Cerebellar nuclear complex (tissue), 1 donor: ENCODE measurements around the gene P2RX5.
"Not testable (repeated sequence)": the region's sequence is repeated elsewhere in the genome, so short reads cannot be mapped to it uniquely, and the experiment has no call there.

Experiments used
- DNase-seq, 2 experiments: peaks; one replicate each; lab custom pipeline; 2025; lab: John Stamatoyannopoulos, UW

The P2RX5 gene

DNA sequence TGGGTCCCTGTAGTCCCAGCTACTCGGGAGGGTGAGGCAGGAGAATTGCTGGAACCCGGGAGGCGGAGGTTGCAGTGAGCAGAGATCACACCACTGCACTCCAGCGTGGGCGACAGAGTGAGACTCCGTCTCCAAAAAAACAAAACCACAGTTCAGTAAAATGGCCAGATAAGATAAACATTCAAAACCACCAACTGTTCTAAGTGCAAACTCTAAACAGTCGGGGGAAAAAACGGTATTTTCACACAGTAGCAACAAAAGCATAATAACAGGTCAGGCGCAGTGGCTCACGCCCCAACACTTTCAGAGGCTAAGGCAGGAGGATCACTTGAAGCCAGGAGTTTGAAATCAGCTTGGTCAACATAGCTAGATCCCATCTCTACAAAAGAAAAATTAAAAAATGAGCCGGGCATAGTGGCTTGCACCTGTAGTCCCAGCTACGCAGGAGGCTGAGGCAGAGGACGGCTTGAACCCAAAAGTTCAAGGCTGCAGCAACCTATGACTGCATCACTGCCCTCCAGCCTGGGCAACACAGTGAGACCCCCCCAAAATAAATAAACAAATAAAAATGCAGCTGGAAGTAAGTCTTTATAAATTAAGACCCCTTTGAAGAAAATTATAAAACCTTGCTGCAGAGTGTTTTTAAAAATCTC is 17.0 kb upstream of the P2RX5 start:
- no peak for DNase-seq

DNA sequence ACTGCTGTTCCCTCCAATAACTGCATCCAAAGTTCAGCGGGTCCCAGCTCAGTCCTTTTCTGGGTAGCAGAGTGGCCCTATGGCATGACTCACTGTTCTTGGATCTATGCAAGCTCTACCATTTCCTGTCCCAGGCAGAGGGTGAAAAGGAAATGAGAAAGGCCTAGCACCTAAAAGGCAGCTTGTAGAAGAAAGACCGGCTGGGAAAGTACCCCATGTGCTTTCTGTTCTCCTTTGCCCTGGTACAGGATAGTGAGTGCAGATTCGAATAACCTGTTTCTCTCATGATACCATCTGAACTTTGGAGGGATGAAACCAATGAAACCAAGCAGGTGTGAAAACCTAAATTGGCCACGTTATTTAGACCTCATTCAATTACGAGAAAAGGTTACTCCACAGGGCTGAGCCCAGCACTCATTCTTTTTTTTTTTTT is 15.0 kb upstream of the P2RX5 start:
- DNase-seq, result no peak

DNA sequence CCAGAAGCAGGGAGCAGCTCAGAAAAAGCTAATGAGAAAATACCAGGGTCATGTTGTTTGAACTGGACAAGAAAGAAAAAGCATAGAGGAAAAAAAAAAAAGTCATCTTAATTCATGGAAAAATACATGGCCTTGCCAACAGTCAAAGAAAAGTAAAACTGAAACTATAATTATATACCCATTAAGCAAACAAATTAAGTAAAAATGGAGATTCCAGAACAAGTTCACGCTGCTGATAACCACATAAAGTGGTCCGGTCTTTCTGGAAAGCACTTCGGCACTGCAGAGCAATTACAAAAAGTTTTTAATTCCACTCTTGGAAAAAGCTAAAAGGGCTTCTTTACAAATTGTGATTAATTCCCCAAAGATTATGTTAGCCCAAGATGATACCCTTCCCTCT is 12.4 kb upstream of the P2RX5 start:
- no peak for DNase-seq

DNA sequence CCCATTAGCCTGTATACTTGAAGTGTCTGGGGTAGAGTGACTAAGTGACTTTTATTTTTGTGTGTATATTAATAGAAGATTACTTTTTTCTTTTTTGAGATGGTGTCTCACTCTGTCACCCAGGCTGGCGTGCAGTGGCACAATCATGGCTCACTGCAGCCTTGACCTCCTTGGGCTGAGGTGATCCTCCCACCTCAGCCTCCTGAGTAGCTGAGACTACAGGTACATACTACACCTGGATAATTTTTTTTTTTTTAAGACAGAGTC is 9.7 kb upstream of the P2RX5 start:
- DNase-seq, result not testable (repeated sequence)

DNA sequence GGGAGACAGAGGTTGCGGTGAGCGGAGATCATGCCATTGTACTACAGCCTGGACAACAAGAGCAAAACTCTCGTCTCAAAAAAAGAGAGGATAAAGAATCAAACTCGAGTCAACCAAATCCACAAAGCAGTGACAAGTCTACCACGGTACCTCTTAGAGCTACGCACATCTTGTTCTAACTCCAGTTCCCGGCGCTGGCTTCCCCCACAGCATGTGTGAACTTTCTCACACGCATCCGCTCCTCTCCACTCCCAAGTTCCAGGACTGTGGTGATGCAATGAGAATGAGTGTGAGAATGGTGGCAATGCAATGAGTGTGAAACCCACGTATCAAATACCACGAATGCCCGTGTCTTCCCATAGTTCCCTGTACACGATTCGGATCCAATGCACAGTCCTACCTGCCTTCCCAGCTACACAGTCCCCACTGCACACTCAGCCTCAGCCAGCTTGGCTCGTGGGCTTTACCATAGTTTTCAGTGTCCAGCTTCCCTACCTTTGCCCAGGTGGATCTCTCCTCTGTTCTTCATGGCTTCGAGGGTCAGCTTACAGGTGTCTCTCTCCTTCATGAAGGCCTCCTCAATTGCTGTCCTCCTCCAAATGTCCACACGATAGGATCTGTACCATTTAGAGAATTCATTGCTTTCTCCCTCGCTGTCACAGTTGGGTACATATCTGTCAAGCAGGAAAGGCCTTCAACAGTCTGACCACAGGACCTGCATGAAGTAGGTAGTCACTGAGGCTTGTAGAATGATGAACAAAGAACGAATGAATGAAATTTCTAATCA is 9.2 kb upstream of the P2RX5 start:
- DNase-seq, result no peak

DNA sequence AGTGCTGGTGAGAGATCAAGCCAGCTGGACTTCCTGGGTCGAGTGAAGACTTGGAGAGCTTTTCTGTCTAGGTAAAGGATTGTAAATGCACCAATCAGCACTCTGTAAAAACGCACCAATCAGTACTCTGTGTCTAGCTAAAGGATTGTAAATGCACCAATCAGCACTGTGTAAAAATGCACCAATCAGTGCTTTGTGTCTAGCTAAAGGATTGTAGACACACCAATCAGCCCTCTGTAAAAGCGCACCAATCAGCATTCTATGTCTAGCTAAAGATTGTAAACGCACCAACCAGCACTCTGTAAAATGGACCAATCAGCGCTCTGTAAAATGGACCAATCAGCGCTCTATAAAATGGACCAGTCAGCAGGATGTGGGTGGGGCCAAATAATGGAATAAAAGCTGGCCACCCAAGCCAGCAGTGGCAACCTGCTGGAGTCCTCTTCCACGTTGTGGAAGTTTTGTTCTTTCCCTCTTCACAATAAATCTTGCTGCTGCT is 6.1 kb upstream of the P2RX5 start:
- DNase-seq, result not testable (repeated sequence)

DNA sequence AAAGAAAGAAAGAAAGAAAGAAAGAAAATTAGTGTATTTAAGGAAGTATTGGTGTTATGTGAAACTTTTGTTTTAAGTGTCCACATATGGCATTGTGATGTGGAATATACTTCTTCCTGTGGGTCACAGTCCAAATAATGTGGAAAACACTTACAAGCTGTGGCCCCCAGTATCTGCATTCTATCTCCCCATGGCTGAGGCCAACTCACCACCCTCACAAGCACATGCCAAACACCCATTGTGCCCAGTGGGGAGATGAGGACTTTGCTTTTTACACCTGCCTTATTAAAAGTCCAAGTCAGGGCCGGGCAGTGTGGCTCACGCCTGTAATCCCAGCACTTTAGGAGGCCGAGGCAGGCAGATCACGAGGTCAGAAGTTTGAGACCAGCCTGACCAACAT is 4.0 kb upstream of the P2RX5 start:
- no peak for DNase-seq

DNA sequence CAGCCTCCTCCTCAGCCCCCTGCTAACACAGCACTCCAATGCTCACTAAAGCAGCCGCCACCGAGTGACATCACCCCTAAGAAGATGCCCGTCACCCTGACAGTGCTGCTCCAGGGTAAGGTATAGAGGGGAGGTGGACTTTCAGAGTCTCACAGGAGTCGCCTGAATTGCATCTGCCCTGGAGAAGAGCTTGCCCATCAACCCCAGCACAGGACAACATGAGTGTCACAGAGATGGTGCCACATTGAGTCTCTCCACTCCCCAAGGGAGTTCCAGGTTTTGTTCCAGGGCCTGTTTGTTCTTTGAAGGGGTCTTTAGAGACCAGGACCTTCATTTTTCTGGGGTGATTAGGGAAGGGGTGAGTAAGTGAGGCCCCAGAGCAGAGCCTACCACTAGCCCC is 2.2 kb upstream of the P2RX5 start:
- DNase-seq, result no peak

DNA sequence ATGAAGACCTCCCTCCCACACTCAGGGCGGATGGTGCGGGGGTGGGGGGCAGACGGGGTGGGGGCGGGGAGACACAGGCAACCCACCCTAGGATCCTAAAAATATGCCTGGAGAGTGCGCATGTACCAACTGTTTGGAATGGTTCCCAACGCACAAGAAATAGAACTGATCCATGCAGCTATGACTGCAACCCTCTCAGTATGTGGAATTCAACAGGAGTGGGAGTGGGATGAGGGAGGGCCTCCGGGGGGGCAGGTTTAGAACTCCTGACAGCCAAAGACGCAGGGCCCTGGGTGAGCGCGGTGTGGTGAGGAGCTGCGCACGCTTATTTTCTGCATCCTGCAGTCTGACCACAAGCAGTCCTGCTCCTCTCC is 1.1 kb upstream of the P2RX5 start:
- DNase-seq, result no peak

DNA sequence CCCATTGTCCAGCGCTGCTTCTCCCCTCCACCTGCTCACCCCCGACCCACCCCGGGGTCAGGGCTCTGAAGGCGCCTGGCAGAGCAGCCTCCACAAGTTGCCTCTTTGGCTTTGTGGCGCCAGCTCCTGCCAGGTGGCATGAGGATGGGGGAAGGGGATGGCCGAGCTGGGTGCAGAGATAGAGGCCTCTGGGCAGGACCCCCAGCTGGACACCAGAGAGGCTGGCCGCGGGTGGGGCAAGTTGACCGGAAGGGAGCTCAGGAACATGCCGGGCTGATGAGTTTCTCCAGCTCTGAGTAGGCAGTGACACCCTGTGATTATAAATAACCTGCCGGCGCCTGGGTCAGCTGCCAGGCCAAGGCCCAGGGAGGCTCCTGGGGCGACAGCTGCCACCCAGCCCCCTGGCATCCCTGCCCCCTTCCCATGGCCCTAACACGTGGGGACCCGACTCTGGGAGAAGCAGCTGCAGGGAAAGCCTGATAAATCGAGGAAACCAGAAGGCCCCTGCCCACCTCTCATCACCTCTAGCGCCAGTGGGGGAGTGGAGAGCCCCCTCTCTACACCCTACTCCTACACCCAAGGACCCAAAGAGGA is 729 bp downstream of the P2RX5 start:
- DNase-seq, result no peak

DNA sequence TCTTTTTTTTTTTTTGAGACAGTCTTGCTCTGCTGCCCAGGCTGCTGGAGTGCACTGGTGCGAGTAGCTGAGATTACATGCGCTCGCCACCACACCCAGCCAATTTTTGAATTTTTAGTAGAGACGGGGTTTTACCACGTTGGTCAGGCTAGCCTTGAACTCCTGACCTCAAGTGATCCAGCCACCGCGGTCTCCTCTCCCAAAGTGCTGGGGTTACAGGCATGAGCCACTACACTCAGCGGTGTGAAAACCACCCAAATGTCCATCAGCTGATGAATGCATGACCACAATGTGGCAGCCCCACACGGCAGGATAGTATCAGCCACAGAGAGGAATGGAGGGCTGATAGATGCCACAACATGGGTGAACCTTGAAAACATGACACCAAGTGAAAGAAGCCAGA is 2.1 kb downstream of the P2RX5 start:
- no peak for DNase-seq

DNA sequence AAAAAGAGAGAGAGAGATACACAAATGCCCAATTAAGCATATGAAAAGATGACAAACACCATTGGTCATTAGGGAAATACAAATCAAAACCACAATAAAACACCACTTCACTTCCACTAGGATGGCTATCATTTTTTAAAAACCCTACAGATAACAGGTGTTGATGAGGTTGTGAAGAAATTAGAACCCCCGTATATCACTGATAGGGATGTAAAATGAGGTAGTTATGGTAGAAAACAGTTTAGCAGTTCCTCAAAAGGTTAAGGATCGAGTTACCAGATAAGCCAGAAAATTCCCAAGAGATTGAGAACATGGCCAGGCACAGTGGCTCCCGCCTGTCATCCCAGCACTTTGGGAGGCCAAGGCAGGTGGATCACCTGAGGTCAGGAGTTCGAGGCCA is 2.8 kb downstream of the P2RX5 start:
- DNase-seq, result no peak

DNA sequence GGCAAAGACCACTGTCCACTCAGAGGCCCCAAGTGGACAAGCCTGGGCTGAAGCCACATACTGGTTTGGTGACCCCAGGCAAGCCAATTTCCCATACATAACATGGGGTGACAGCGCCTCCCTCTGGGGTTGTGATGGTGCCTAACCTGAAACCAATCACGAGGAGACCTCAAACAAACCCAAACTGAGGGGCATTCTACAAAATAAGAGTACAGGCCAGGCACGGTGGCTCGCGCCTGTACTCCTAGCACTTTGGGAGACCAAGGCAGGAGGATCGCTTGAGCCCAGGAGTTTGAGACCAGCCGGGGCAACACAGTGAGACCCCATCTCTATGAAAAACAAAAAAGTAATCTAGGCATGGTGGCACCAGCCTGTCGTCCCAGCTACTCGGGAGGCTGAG is 3.6 kb downstream of the P2RX5 start:
- DNase-seq, result no peak

DNA sequence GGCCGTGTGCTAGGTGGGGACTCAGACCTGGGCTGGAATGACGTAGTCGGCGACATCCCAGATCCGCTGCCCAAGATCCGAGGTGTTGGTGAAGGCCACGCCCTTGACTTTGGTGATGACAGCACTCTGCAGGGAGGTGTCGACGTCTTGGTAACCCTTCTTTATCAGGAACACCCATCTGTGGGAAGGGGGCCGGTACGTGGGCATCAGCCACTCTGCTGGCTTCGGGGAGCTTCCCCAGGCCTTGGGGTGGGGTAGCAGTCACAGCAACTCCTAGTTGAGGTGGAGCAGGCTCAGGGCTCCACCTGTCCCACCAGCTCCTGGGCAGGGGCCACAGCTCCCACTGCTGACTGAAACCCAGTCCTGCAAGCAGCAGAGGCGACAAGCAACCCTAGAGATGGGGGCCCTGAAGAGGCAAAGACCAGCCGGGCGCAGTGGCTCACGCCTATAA is 4.3 kb downstream of the P2RX5 start:
- no peak for DNase-seq

DNA sequence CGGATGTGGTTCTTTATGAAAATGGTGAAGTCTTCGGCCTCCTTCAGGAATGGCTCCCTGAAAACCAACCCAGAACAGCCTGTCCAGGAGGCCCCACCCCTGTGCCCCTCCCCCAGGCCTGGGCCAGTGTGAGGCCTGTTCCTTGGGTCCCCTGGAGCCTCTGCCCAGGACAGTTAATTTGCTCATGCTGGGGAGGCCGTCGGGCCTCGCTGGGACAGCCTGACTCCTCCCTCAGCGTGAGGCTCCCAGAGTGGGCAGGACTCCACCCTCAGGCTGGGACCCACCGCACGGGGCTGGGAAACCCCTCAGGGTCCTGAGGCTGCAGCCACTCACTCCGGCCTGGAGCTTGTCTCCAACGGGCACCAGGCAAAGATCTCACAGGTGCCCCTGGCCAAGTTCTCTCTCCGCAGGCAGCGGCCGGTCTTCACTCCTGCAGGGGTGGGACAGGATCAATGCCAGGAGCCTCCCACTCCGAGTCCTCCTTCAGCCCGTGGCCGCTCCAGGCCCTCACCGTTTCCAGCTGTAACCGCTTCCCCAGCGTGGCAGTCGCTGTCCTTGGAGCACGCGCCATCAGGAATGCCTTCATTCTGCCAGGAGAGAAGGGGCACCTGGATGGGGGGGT is 5.8 kb downstream of the P2RX5 start:
- no peak for DNase-seq

DNA sequence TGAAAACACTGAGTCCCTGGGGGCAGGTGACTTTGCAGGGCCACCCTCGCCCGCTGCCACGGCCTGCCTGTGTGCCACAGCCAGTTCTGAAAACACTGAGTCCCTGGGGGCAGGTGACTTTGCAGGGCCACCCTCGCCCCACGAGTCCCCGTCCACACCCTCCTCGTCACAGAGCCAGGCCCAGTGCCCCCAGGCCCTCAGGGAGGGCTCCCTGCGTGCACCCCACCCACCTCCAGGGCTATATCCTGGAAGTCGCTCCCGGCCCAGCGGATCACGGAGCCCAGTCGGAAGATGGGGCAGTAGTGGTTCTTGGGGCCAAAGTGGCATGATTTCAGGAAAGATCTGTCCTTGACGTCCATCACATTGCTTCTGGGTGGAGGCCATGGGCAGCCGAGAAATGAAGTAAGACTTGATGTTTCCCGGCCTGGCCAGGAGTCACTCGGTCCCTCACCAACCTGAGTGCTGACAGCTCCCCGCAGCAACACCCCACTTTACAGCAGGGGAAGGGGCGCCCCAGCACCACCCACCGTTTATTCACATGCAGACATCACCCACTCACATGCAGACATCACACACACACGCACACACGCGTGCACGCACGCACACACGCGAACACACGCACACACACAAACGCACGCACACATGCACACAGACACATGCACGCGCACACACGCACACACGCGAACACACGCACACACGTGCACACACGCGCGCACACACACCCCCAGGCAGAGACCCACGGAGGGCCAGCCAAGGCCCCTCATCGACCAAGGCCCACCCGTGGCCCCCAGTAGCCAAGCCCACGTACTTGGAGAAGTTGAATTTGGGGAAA is 6.5 kb downstream of the P2RX5 start:
- DNase-seq, result no peak

DNA sequence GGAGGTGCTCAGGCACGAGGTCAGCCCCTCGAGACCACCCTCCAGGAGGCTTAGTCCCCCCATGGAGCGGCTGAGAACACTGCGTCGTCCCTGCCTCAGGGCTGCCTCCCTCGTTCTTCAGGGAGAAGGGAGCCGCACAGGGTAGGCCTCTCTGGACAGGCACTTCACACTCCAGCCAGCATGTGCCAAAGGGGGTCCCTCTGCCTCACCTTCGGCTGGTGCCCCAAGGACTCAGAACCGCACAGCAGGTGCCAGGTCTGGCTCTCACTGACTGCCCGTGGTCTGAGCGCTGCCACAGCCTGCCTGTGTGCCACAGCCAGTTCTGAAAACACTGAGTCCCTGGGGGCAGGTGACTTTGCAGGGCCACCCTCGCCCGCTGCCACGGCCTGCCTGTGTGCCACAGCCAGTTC is 7.1 kb downstream of the P2RX5 start:
- DNase-seq, result no peak

DNA sequence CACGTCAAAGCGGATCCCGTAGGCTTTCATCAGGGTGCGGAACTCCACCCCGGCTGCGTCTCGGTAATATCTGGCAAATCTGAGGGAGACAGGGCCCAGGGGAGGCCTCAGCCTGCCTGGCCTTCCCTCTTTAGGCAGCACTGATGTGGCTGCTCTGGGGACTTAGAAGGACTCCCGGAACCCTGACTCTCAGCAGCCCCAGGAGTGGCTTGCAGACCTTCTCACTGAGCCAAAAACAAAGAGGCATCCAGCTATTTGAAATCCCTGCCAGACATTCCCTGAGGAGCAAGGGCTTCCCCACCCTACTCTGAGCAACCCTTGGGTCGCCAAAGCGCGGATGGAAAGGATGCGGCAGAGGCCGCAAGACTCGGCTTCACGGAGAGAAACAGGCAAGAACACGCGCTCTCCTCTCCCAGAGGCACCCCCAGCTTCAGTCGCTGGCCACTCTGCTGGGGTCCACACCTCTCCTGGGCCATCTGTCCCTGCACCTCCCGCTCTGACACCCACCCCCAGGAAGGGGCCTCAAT is 7.9 kb downstream of the P2RX5 start:
- no peak for DNase-seq

DNA sequence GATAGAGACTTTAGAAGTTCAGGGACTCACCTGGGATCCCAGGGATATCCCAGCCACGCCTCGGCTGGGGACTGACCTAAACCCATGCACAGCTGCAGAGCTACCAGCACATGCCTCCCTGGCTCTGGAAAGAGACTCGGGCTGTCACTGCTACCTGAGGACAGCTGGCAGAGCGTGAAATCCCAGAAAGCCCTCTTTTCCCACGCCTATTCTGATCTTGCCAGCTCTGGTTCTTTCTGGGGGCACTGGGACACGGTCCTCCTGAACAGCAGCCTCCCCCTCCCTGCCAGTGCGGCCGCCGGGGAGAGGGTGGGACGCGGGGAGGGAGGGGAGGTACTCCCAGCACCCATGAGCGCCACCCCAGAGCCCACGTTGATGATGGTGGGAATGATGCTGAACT is 10.8 kb downstream of the P2RX5 start:
- DNase-seq, result no peak

DNA sequence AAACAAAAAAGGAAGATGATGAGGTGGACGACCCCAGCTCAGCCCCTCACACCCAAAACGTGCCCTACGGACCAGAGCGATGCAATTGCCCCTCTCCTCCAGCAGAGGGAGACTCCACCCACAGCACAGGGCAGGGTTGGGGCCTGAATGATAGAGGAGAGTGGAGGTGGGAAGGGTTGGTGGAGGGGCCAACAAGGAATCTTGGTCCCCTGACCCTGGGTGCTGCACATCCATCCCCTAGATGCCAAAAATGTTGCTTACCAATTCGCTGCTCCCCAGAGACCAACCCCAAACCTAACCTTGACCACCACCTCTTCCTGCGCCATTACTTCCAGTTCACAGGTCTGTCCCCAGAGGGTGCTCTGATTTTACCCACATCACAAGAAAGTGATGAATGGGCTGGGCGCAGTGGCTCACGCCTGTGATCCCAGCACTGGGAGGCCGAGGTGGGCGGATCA is 12.9 kb downstream of the P2RX5 start:
- no peak for DNase-seq

DNA sequence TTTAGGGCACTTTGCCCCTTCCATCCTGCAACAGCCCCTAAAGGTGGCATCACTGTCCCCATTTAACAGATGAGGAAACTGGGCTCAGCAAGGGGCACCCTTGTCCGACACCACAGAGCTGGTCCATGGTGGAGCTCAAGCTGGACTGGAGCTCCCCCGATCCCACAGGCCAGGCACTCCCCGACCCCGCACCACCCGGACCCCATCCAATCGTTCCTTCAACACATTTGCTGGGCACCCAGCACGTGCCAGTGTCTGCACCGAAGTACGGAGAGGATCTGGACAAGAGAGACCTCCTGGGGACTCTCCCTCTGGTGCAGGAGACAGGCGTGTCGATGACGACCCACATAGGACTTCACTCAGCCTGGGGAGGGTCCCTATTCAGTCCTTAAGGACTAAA is 13.9 kb downstream of the P2RX5 start:
- no peak for DNase-seq

DNA sequence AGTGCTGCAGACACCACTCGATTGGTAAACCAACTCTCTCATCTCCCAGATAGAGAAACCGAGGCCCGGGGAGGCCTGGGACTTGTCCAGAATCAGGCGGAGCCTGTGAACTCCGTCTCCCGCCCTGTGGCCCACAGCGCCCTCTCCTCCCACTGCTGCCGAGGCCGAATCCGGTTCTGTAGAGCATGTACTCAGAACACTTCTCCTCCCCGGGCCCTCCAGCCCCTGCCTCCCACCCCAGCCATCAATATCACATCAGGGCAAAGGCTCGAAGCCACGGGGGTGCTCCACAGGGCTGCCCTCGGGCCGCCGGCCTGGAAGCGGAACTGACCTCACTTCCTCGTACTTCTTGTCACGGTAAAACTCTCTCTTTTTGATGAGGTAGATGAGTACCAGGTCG is 14.4 kb downstream of the P2RX5 start:
- DNase-seq, result no peak
